Bronchial epithelial cell (primary cell): Measurements from ENCODE around the gene PBRM1. TPM values are rescaled to one million over a fixed set of nuclear protein-coding genes. Genes with fewer than 3 reads are reported as not detected.
A peak's percentile ranks its signal among the peaks of the same experiment; 100 is the strongest.

Experiments used
- DNase-seq: peaks from one replicate; pipeline ENCODE4 v3.0.0-alpha.2; 2010; ENCODE audit warnings: low read depth
- FAIRE-seq: peaks from 2 replicates; lab custom pipeline; 2011; peaks lifted over from hg19 to GRCh38; lab: Jason Lieb, UNC
- H3K27me3 ChIP-seq: 2 replicates; pipeline ENCODE4 v1.5.1; 2011; ENCODE audit warnings: low read length; ENCODE audit not compliant: control insufficient read depth, insufficient read depth
- H3K36me3 ChIP-seq: 2 replicates; pipeline ENCODE4 v1.5.1; 2011; ENCODE audit warnings: low read length; ENCODE audit not compliant: control insufficient read depth, insufficient read depth
- H3K4me3 ChIP-seq: 2 replicates; pipeline ENCODE4 v1.5.1; 2011; ENCODE audit warnings: mild to moderate bottlenecking, low read depth, low read length, control low read depth
- CTCF ChIP-seq: IDR thresholded peaks from 2 replicates; pipeline ENCODE4 v1.5.1; 2011; ENCODE audit warnings: mild to moderate bottlenecking, moderate library complexity, low read length, control low read depth, inconsistent platforms; ENCODE audit not compliant: insufficient read depth, severe bottlenecking
- total RNA-seq: library from RNA; depleted of rRNA; stranded (reverse); fragments of >200 nt; gene quantifications from 2 replicates; pipeline ENCODE4 v1.2.1, GENCODE V29; 2014

The PBRM1 gene
- total RNA-seq, 1 donor from 2014 or later: 95.6 TPM

GRCh38 chr3:52534281-52535183, 151.2 kb downstream of the PBRM1 start:
- H3K36me3 ChIP-seq: no peaks in the 10 kb centered on the region
- H3K4me3 ChIP-seq: peak overlapping the region; percentile 43
- H3K27me3 ChIP-seq: no peaks in the 10 kb centered on the region
- TF ChIP-seq CTCF: no peak
- FAIRE-seq: no peak
- peak; percentile 46 for DNase-seq

GRCh38 chr3:52533623-52534280, 152.0 kb downstream of the PBRM1 start, which contains the start of gene NT5DC2:
TSS of gene NT5DC2 (minus strand) at chr3:52533857. CDS start at chr3:52533737, 120 bp downstream.
- TF ChIP-seq CTCF: no peak
- Histone ChIP-seq H3K4me3 (peak within 1 kb of the TSS; percentile 65), H3K36me3 (peaks cover 5% of the 10 kb centered on the region), H3K27me3 (no peaks in the 10 kb centered on the region)
- FAIRE-seq: no peak
- no peak for DNase-seq

GRCh38 chr3:52532838-52533622, 152.7 kb downstream of the PBRM1 start:
- no peak for TF ChIP-seq CTCF
- DNase-seq: no peak
- no peaks in the 10 kb centered on the region for H3K27me3 ChIP-seq
- H3K4me3 ChIP-seq: peak overlapping the region; percentile 65
- peaks cover 11% of the 10 kb centered on the region for H3K36me3 ChIP-seq
- no peak for FAIRE-seq

GRCh38 chr3:52532517-52532837, 153.2 kb downstream of the PBRM1 start:
- no peak for TF ChIP-seq CTCF
- Histone ChIP-seq H3K36me3 (peaks cover 16% of the 10 kb centered on the region), H3K4me3 (peak overlapping the region; percentile 65), H3K27me3 (no peaks in the 10 kb centered on the region)
- FAIRE-seq: no peak
- DNase-seq: peak; percentile 55

GRCh38 chr3:52531860-52532516, 153.7 kb downstream of the PBRM1 start:
- no peak for TF ChIP-seq CTCF
- H3K4me3 ChIP-seq: no peak overlapping the region
- H3K27me3 ChIP-seq: no peaks in the 10 kb centered on the region
- FAIRE-seq (no peak), DNase-seq (no peak)
- H3K36me3 ChIP-seq: peaks cover 18% of the 10 kb centered on the region
